Measurements from ENCODE around the gene LEFTY1.

- TF ChIP-seq CTCF (IDR thresholded peaks at IDR 0.05) (no peak), POLR2A (IDR thresholded peaks at IDR 0.05) (no peak)
Measured at GRCh38 chr1:225936523-225936922, 47.6 kb upstream of the LEFTY1 start.
